NCI-H748 (cell line): ENCODE results near the gene MARF1.
"Not testable (repeated sequence)": the region's sequence is repeated elsewhere in the genome, so short reads cannot be mapped to it uniquely, and the experiment has no call there.

Experiments used
- DNase-seq: peaks from one replicate; lab custom pipeline; 2025; ENCODE audit not compliant: unreplicated experiment; lab: John Stamatoyannopoulos, UW

The MARF1 gene

GRCh38 chr16:15621889-15622288 lies 21.1 kb downstream of the MARF1 start:
- DNase-seq: no peak

- no peak for DNase-seq
Observed at GRCh38 chr16:15621456-15621855, 21.5 kb downstream of the MARF1 start.

GRCh38 chr16:15620611-15621195 lies 22.3 kb downstream of the MARF1 start:
- no peak for DNase-seq

DNA sequence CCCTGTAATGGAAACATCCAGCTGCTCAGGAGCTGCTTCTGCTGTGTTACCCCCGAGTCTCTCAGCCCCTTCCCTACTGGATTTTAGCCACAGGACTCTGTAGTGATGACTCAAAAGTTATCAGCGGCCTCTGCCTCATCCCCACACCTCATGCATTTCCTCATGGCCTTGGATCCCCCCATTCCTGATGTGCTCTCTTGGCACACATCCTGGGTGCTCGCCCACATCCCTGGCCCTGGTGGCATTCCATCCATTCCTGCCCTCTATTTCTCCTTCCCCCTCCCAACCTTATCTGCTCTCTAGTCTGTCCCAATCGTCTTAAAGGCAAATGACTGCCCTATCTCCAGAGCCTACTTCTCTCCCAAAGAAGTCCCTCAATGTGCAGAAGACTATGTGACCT lies 24.6 kb downstream of the MARF1 start:
- no peak for DNase-seq

- DNase-seq: no peak
Observed at GRCh38 chr16:15617901-15618300, 25.1 kb downstream of the MARF1 start.

- DNase-seq: no peak
Observed at GRCh38 chr16:15616475-15617165, 26.3 kb downstream of the MARF1 start.

GRCh38 chr16:15616012-15616411 lies 26.9 kb downstream of the MARF1 start:
- no peak for DNase-seq

GRCh38 chr16:15613676-15614075 lies 29.3 kb downstream of the MARF1 start:
- DNase-seq: no peak

- DNase-seq: no peak
Observed at GRCh38 chr16:15611610-15612009, 31.3 kb downstream of the MARF1 start.

DNA sequence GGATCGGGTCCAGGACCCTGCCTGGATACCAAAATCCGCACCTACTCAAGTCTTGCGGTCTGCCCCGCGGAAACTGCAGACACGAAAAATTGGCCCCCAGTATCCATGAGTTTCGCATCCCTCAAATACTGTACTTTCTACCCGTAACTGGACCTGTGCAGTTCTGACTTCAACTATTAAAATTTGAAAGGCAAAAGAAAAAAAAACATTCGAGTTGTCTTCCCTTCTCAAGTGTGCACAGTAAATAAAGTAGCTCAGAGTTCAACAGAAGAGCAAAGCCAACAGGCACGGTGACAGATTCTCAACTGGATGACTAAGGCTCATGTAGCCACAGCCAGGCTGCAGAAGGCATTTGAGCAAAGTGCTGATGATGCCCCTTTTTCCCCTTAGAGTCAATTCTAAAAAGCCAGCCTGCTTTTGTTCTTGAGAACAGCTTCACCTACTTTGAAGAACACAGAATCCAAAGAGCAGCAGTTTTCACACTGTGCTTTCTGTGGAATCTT lies 32.5 kb downstream of the MARF1 start:
- DNase-seq: no peak

DNA sequence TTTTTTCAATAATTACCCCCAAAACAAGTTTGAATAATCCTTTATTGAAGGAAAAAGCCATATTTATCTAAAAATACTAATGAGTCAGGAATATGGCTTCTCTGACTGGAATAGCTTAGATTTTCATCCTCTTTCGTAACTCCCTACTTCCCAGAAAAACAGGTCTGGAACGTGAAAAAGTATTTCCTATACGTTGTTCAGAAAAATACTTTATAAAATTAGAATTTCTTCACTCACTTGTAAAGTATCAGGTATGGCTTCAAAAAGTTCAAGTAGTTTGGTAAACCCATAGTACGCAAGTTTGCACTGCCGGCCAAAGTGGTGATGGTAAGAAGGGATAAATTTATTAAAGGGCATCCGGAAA lies 33.7 kb downstream of the MARF1 start:
- DNase-seq: no peak

- no peak for DNase-seq
Observed at GRCh38 chr16:15608398-15609285, 34.3 kb downstream of the MARF1 start.

DNA sequence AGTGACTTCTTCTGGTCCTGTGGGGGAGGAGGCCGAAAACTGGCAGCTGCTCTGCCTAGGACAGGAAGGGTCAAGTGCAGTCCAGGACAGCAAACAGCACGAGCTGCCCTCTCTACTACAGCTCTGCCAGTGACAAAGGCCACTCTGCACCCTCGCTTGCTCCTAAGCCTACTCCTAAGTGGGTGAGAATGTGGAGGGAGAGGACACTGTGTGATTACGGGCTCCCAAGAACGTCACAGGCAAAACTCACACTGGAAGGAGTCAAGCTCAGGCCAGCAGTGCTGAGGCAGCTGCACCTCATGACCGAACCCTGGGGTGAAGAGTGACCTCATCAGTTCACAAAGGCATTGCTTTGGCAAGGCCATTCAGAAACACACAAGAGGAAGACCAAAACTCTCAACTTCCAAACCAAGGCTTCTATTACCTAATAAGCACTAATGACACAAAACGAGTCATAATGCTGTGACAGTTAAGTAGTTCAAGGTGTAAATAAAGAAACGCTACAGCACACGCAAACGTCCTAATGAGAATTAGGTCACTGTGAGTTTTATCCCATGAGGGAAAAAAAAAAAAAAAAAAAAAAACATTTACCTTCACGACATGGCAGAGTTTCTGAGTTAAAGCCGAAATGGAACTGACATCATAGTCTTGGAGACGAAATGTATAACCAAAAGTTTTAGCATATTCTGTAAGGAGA lies 35.1 kb downstream of the MARF1 start:
- DNase-seq: no peak

DNA sequence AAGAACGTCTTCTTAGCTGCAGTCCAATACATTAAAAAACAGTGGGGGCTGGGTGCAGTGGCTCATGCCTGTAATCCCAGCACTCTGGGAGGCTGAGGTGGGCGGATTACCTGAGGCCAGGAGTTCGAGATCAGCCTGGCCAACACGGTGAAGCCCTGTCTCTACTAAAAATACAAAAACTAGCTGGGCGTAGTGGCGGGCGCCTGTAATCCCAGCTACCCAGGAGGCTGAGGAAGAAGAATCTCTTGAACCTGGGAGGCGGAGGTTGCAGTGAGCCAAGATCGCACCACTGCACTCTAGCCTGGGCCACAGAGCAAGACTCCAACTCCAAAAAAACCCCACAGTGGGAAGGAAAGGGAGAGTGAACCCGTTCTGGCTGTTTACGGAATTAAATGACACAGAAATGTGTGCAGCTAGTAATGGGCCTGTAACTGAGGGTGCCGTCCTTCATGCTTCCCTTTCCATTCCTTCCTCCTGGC lies 35.7 kb downstream of the MARF1 start:
- not testable (repeated sequence) for DNase-seq

- DNase-seq: no peak
Observed at GRCh38 chr16:15606518-15607220, 36.3 kb downstream of the MARF1 start.

- DNase-seq: peak; percentile 50
Observed at GRCh38 chr16:15605839-15606517, 37.0 kb downstream of the MARF1 start.

DNA sequence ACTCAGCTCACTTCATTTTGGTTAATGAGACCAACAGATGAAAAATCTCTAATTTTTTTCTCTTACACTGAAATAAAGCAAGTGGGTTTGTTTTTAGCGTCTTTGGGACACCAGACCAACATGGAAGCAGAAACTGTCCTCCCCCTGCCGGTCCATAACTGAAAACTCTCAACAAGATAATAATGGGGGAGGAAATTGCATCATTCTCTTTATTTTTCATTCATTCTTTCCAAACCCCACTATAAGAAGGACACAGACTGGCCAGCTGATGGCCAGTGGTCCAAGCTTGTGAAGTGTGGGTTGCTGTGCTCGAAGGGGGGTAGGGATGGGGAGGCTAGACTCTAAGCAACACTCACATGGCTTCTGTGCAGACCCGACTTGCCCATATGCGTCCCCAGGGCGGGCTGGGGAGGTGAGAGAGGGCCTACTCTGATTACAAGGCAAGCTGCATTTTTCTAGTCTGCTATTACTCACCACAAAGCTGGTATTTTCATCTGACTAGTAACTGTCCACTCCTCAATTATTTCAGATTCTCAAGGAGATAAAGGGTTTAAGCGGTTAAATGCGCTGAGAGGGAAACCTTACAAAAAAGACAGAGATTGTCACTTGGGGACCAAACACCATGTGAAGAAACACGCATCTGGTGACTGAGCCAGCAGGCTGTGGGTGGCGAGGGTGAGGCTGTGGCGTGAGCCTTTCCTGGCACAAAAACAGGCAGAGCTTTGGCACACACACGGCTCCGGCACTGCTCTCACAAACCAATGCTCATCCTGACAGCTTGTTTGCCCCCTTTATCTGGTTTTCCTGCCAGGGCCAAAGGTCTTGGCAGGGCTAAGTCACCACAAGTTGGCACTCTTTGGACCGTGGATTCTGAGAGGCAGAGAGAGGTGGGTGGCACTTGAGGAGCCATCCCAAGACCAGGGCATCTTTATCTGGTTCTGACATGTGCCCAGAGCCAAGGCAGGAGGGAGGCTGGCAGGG lies 38.2 kb downstream of the MARF1 start:
- no peak for DNase-seq

DNA sequence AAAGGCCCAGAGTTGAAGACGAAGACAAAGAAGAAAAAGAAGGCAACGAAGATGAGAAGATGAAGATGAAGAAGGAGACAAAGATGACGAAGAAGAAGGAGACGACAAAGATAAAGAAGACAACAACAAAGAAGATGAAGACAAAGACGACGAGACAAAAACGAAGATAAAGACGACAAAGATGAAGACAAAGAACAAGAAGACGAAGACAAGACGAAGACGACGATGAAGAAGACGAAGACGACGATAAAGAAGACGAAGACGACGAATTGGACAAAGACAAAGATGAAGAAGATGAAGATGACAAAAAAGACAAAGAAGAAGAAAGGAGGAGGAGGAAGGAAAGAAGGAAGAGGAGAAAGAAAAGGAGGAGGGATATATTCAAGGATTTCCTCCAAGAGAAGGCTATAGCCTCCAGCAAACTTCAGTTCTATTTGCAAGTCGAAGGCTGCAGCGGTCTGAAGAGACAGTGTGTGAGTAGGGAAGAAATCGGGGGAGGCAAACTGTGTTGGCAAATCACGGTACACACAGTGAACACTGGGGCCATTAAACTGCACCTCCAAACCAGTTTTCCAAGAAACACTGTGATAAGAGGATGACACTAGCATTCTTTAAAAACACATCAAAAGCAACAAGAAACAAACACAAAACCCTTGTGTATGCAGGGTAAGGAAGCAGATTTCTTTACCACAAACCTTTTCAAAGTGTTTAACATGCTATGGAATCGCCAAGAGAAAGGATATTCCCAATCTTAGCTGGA lies 40.5 kb downstream of the MARF1 start:
- DNase-seq: no peak
